Osteoblast (primary cell): ENCODE measurements around the gene FARP1. TPM values are rescaled to one million over a fixed set of nuclear protein-coding genes. Genes with fewer than 3 reads are reported as not detected.

Source experiments
- DNase-seq: peaks from one replicate; pipeline ENCODE4 v3.0.0; 2011; ENCODE audit warnings: low spot score, mixed read lengths; ENCODE audit not compliant: insufficient read length; ENCODE audit errors: missing footprints
- H2AFZ ChIP-seq: 2 replicates; pipeline ENCODE4 v1.6.0; 2011; ENCODE audit warnings: mild to moderate bottlenecking, low read length
- H3K27ac ChIP-seq: 2 replicates; pipeline ENCODE4 v1.5.1; 2011; ENCODE audit warnings: mild to moderate bottlenecking, low read depth, low read length, moderate library complexity
- H3K27me3 ChIP-seq: 2 replicates; pipeline ENCODE4 v1.6.0; 2012; ENCODE audit warnings: mild to moderate bottlenecking, control low read depth, inconsistent platforms, low read length, moderate library complexity; ENCODE audit not compliant: insufficient read depth
- H3K36me3 ChIP-seq: 2 replicates; pipeline ENCODE4 v1.5.1; 2011; ENCODE audit warnings: mild to moderate bottlenecking, low read length, control low read depth, moderate library complexity; ENCODE audit not compliant: insufficient read depth
- H3K4me1 ChIP-seq: 2 replicates; pipeline ENCODE4 v1.5.1; 2011; ENCODE audit warnings: mild to moderate bottlenecking, low read length, control low read depth, moderate library complexity; ENCODE audit not compliant: insufficient read depth
- H3K4me2 ChIP-seq: 2 replicates; pipeline ENCODE4 v1.6.0; 2011; ENCODE audit warnings: mild to moderate bottlenecking, low read length; ENCODE audit not compliant: insufficient read depth
- H3K4me3 ChIP-seq: fragments of 200-600 bp; sonication (generic); 3 replicates; pipeline ENCODE4 v1.5.1; 2012; ENCODE audit warnings: mild to moderate bottlenecking, low read length, inconsistent platforms; ENCODE audit not compliant: insufficient read depth
- H3K79me2 ChIP-seq: 2 replicates; pipeline ENCODE4 v1.6.0; 2012; ENCODE audit warnings: mild to moderate bottlenecking, low read length, control low read depth, inconsistent platforms; ENCODE audit not compliant: insufficient read depth
- H3K9me3 ChIP-seq: 2 replicates; pipeline ENCODE4 v1.5.1; 2011; ENCODE audit warnings: low read depth, low read length, control low read depth
- H4K20me1 ChIP-seq: 2 replicates; pipeline ENCODE4 v1.6.0; 2012; ENCODE audit warnings: mild to moderate bottlenecking, low read length, control low read depth; ENCODE audit not compliant: insufficient read depth
- CTCF ChIP-seq: IDR thresholded peaks from 2 replicates; pipeline ENCODE4 v1.5.1; 2011; ENCODE audit warnings: mild to moderate bottlenecking, low read depth, low read length, moderate library complexity; ENCODE audit errors: extremely low read depth
- total RNA-seq: library from RNA; depleted of rRNA; stranded (reverse); fragments of >200 nt; gene quantifications from 2 replicates; pipeline ENCODE4 v1.2.3, GENCODE V29; 2012

Gene FARP1
- total RNA-seq, 1 donor: 36.2 TPM

GRCh38 chr13:98274921-98275487, 132.1 kb downstream of the FARP1 start:
- no peak overlapping the region for H3K4me2 ChIP-seq
- H4K20me1 ChIP-seq: peaks cover 28% of the 10 kb centered on the region
- H2AFZ ChIP-seq: no peak overlapping the region
- no peaks in the 10 kb centered on the region for H3K36me3 ChIP-seq
- TF ChIP-seq CTCF: no peak
- no peak for DNase-seq
- peaks cover 67% of the 10 kb centered on the region for H3K79me2 ChIP-seq
- H3K27me3 ChIP-seq: no peaks in the 10 kb centered on the region
- H3K4me1 ChIP-seq: peaks cover 24% of the 10 kb centered on the region
- no peak overlapping the region for H3K4me3 ChIP-seq
- H3K9me3 ChIP-seq: no peaks in the 10 kb centered on the region
- H3K27ac ChIP-seq: peak overlapping the region; percentile 52

GRCh38 chr13:98275681-98276171, 132.8 kb downstream of the FARP1 start:
- peaks cover 24% of the 10 kb centered on the region for H3K4me1 ChIP-seq
- no peak for TF ChIP-seq CTCF
- no peaks in the 10 kb centered on the region for H3K27me3 ChIP-seq
- no peak overlapping the region for H2AFZ ChIP-seq
- no peak for DNase-seq
- peak overlapping the region; percentile 52 for H3K27ac ChIP-seq
- peaks cover 26% of the 10 kb centered on the region for H4K20me1 ChIP-seq
- H3K9me3 ChIP-seq: no peaks in the 10 kb centered on the region
- peaks cover 72% of the 10 kb centered on the region for H3K79me2 ChIP-seq
- H3K36me3 ChIP-seq: no peaks in the 10 kb centered on the region
- no peak overlapping the region for H3K4me3 ChIP-seq
- no peak overlapping the region for H3K4me2 ChIP-seq

GRCh38 chr13:98276486-98276885, 133.6 kb downstream of the FARP1 start:
- Histone ChIP-seq H3K36me3 (no peaks in the 10 kb centered on the region), H3K9me3 (no peaks in the 10 kb centered on the region), H3K4me2 (no peak overlapping the region), H3K4me3 (no peak overlapping the region), H3K27ac (no peak overlapping the region), H3K79me2 (peaks cover 69% of the 10 kb centered on the region), H3K27me3 (no peaks in the 10 kb centered on the region), H4K20me1 (peaks cover 26% of the 10 kb centered on the region), H2AFZ (no peak overlapping the region), H3K4me1 (peaks cover 24% of the 10 kb centered on the region)
- DNase-seq: no peak
- TF ChIP-seq CTCF: no peak

- no peak overlapping the region for H3K27ac ChIP-seq
- peaks cover 24% of the 10 kb centered on the region for H3K4me1 ChIP-seq
- no peak for DNase-seq
- no peaks in the 10 kb centered on the region for H3K9me3 ChIP-seq
- H3K27me3 ChIP-seq: no peaks in the 10 kb centered on the region
- peaks cover 62% of the 10 kb centered on the region for H3K79me2 ChIP-seq
- no peak overlapping the region for H3K4me2 ChIP-seq
- H4K20me1 ChIP-seq: peaks cover 20% of the 10 kb centered on the region
- H2AFZ ChIP-seq: no peak overlapping the region
- H3K36me3 ChIP-seq: no peaks in the 10 kb centered on the region
- H3K4me3 ChIP-seq: no peak overlapping the region
- no peak for TF ChIP-seq CTCF
Measured at GRCh38 chr13:98278068-98278724, 135.3 kb downstream of the FARP1 start.
